IMR-90 (cell line): ENCODE results near the gene TBC1D22A. TPM values are rescaled to one million over a fixed set of nuclear protein-coding genes. Genes with fewer than 3 reads are reported as not detected.
A peak's percentile ranks its signal among the peaks of the same experiment; 100 is the strongest.

ENCODE experiments used
- ATAC-seq: fragments of 200-7000 bp; cut with Tn5 transposase; 2 replicates; pipeline ENCODE4 v1.9.1; 2020; ENCODE audit warnings: low read depth, mild to moderate bottlenecking, moderate library complexity
- BruUV-seq: library from RNA; stranded (reverse); fragments of 400-500 nt; replicated peaks from 2 replicates; lab custom pipeline; 2021; lab: Mats Ljungman, UMichigan
- CTCF ChIA-PET: fragments of 300-600 bp; formaldehyde crosslinking; extraction: SDS; loops from one replicate; lab custom pipeline; 2021; ENCODE audit warnings: antibody characterized with exemption; lab: Yijun Ruan, JAX
- POLR2A ChIA-PET: fragments of 300-600 bp; sonication (Branson Sonifier 250); formaldehyde crosslinking; loops from one replicate; lab custom pipeline; 2022; ENCODE audit warnings: antibody characterized with exemption; ENCODE audit not compliant: unreplicated experiment; lab: Charles Lee
- DNase-seq: peaks from one replicate; pipeline ENCODE4 v3.0.0; 2013
- H2AFZ ChIP-seq: replicated peaks from 2 replicates; pipeline ENCODE3; 2013; ENCODE audit warnings: low read length, mild to moderate bottlenecking; ENCODE audit not compliant: poor library complexity
- H2AK5ac ChIP-seq: 2 replicates; pipeline ENCODE4 v1.6.1; 2013; ENCODE audit warnings: low read depth, low read length, inconsistent platforms
- H2AK9ac ChIP-seq: replicated peaks from 2 replicates; pipeline ENCODE3; 2013; ENCODE audit warnings: mild to moderate bottlenecking, low read depth, low read length, moderate library complexity; ENCODE audit not compliant: poor library complexity
- H2BK120ac ChIP-seq: 2 replicates; pipeline ENCODE4 v1.6.1; 2013; ENCODE audit warnings: low read depth, low read length, inconsistent platforms
- H2BK15ac ChIP-seq: 3 replicates; pipeline ENCODE4 v1.6.1; 2013; ENCODE audit warnings: low read depth, low read length, inconsistent platforms
- H2BK20ac ChIP-seq: 2 replicates; pipeline ENCODE4 v1.6.1; 2013; ENCODE audit warnings: low read depth, mild to moderate bottlenecking, inconsistent platforms, low read length, moderate library complexity
- H2BK5ac ChIP-seq: 2 replicates; pipeline ENCODE4 v1.6.1; 2013; ENCODE audit warnings: mild to moderate bottlenecking, low read depth, low read length, inconsistent platforms; ENCODE audit not compliant: poor library complexity, severe bottlenecking
- H3K14ac ChIP-seq: replicated peaks from 2 replicates; pipeline ENCODE4 v1.6.1; 2013; ENCODE audit warnings: low read depth, low read length, inconsistent platforms
- H3K18ac ChIP-seq: 2 replicates; pipeline ENCODE4 v1.6.1; 2013; ENCODE audit warnings: low read depth, low read length, control low read depth
- H3K23ac ChIP-seq: 2 replicates; pipeline ENCODE4 v1.6.1; 2013; ENCODE audit warnings: low read depth, low read length, inconsistent platforms
- H3K27ac ChIP-seq: 2 replicates; pipeline ENCODE4 v1.5.1; 2013; ENCODE audit warnings: mild to moderate bottlenecking, control low read depth, low read length; ENCODE audit not compliant: insufficient read depth
- H3K27me3 ChIP-seq: 2 replicates; pipeline ENCODE4 v1.6.1; 2013; ENCODE audit warnings: low read length; ENCODE audit not compliant: control insufficient read depth, insufficient read depth
- H3K36me3 ChIP-seq: 2 replicates; pipeline ENCODE4 v1.6.1; 2013; ENCODE audit warnings: low read length, mixed read lengths; ENCODE audit not compliant: control insufficient read depth, insufficient read depth
- H3K4ac ChIP-seq: 2 replicates; pipeline ENCODE4 v1.6.1; 2013; ENCODE audit warnings: low read depth, low read length, inconsistent platforms
- H3K4me1 ChIP-seq: 2 replicates; pipeline ENCODE4 v1.6.1; 2013; ENCODE audit warnings: low read length, mixed read lengths; ENCODE audit not compliant: control insufficient read depth, insufficient read depth
- H3K4me2 ChIP-seq: 2 replicates; pipeline ENCODE4 v1.6.1; 2013; ENCODE audit warnings: low read depth, mild to moderate bottlenecking, control low read depth, low read length, moderate library complexity
- H3K4me3 ChIP-seq: 2 replicates; pipeline ENCODE4 v1.5.1; 2013; ENCODE audit warnings: low read depth, mild to moderate bottlenecking, control low read depth, low read length, moderate library complexity; ENCODE audit not compliant: insufficient read depth
- H3K56ac ChIP-seq: 2 replicates; pipeline ENCODE4 v1.6.1; 2013; ENCODE audit warnings: low read length, inconsistent platforms; ENCODE audit not compliant: insufficient read depth; ENCODE audit errors: extremely low read depth
- H3K79me1 ChIP-seq, 2 experiments: 2 replicates each; pipeline ENCODE4 v1.6.1; 2013; ENCODE audit warnings: low read length in 2 of 2, inconsistent platforms in 1 of 2, low read depth in 1 of 2
- H3K9ac ChIP-seq: 2 replicates; pipeline ENCODE4 v1.6.1; 2013; ENCODE audit warnings: low read depth, low read length, control low read depth
- H3K9me1 ChIP-seq: 2 replicates; pipeline ENCODE4 v1.6.1; 2013; ENCODE audit warnings: low read length, inconsistent platforms; ENCODE audit not compliant: insufficient read depth
- H3K9me3 ChIP-seq: 2 replicates; pipeline ENCODE4 v1.6.1; 2013; ENCODE audit warnings: low read length; ENCODE audit not compliant: control insufficient read depth, insufficient read depth
- H4K20me1 ChIP-seq: 2 replicates; pipeline ENCODE4 v1.6.1; 2013; ENCODE audit warnings: low read length, inconsistent platforms; ENCODE audit not compliant: insufficient read depth
- H4K5ac ChIP-seq: 2 replicates; pipeline ENCODE4 v1.6.1; 2013; ENCODE audit warnings: mild to moderate bottlenecking, low read depth, low read length, control low read depth
- H4K8ac ChIP-seq, 2 experiments: 2 replicates each; pipeline ENCODE4 v1.6.1; 2013; ENCODE audit warnings: low read depth in 2 of 2, low read length in 2 of 2, control low read depth in 1 of 2, inconsistent platforms in 1 of 2
- H4K91ac ChIP-seq: 2 replicates; pipeline ENCODE4 v1.6.1; 2013; ENCODE audit warnings: low read depth, low read length, inconsistent platforms; ENCODE audit not compliant: insufficient read depth
- BHLHE40 ChIP-seq: fragments of 150-350 bp; IDR thresholded peaks from 2 replicates; pipeline ENCODE4 v1.6.1; 2016; ENCODE audit warnings: mild to moderate bottlenecking, low read depth, low read length
- CEBPB ChIP-seq: IDR thresholded peaks from 2 replicates; pipeline ENCODE4 v1.6.1; 2012; ENCODE audit warnings: low read depth, low read length, improper control_type of control experiment
- CHD1 ChIP-seq: IDR thresholded peaks from 2 replicates; pipeline ENCODE4 v1.6.1; 2012; ENCODE audit warnings: low read depth, low read length, improper control_type of control experiment
- CTCF ChIP-seq: conservative IDR thresholded peaks from 2 replicates; pipeline ENCODE4 v1.5.1; 2012; ENCODE audit warnings: mild to moderate bottlenecking, low read depth, low read length, improper control_type of control experiment
- ELK1 ChIP-seq: fragments of 150-350 bp; IDR thresholded peaks from 2 replicates; pipeline ENCODE4 v1.6.1; 2016; ENCODE audit warnings: low read depth, mild to moderate bottlenecking, low read length, moderate library complexity, borderline replicate concordance
- FOS ChIP-seq: fragments of 150-350 bp; IDR thresholded peaks from 2 replicates; pipeline ENCODE4 v1.6.1; 2016; ENCODE audit warnings: low read depth, low read length
- MAFK ChIP-seq: IDR thresholded peaks from 2 replicates; pipeline ENCODE4 v1.6.1; 2012; ENCODE audit warnings: low read depth, low read length, improper control_type of control experiment
- MAZ ChIP-seq: IDR thresholded peaks from 2 replicates; pipeline ENCODE4 v1.6.1; 2012; ENCODE audit warnings: low read depth, mild to moderate bottlenecking, low read length, improper control_type of control experiment, moderate library complexity, borderline replicate concordance
- MXI1 ChIP-seq: IDR thresholded peaks from 2 replicates; pipeline ENCODE4 v1.6.1; 2012; ENCODE audit warnings: low read depth, mild to moderate bottlenecking, low read length, moderate library complexity, borderline replicate concordance
- NFE2L2 ChIP-seq: fragments of 150-350 bp; IDR thresholded peaks from 2 replicates; pipeline ENCODE4 v1.6.1; 2016; ENCODE audit warnings: low read depth, mild to moderate bottlenecking, low read length
- POLR2A ChIP-seq: IDR thresholded peaks from 2 replicates; pipeline ENCODE4 v1.6.1; 2012; ENCODE audit warnings: mild to moderate bottlenecking, low read depth, low read length
- RAD21 ChIP-seq: IDR thresholded peaks from 2 replicates; pipeline ENCODE4 v1.6.1; 2012; ENCODE audit warnings: low read length, improper control_type of control experiment
- RCOR1 ChIP-seq: IDR thresholded peaks from 2 replicates; pipeline ENCODE4 v1.6.1; 2012; ENCODE audit warnings: mild to moderate bottlenecking, low read length, improper control_type of control experiment; ENCODE audit not compliant: insufficient replicate concordance
- RFX5 ChIP-seq: IDR thresholded peaks from 2 replicates; pipeline ENCODE4 v1.8.0; 2012; ENCODE audit warnings: low read depth, mild to moderate bottlenecking, low read length, moderate library complexity
- SMC3 ChIP-seq: fragments of 150-350 bp; IDR thresholded peaks from 2 replicates; pipeline ENCODE4 v1.6.1; 2016; ENCODE audit warnings: low read depth, mild to moderate bottlenecking, antibody characterized with exemption, low read length, moderate library complexity
- USF2 ChIP-seq: fragments of 150-350 bp; IDR thresholded peaks from 2 replicates; pipeline ENCODE4 v1.6.1; 2017; ENCODE audit warnings: mild to moderate bottlenecking, antibody characterized with exemption, low read length, low read depth
- WGBS, 2 experiments: methylation state at CpG; one replicate each; pipeline versions ENCODE4 v1.1.5 to v1.1.7; 2013; ENCODE audit warnings: missing lambda C conversion rate in 2 of 2; ENCODE audit not compliant: insufficient read length in 1 of 2; ENCODE audit errors: extremely low coverage in 2 of 2; 5-methylcytosine and 5-hydroxymethylcytosine counted together
- dilution Hi-C: fragments of 300-500 bp; cut with HindIII; formaldehyde crosslinking; loops from one replicate; pipeline ENCODE4 v1.14.3; 2018; ENCODE audit warnings: low sequenced_read_pairs; ENCODE audit not compliant: unreplicated experiment
- in situ Hi-C: fragments of 300-500 bp; cut with MboI; formaldehyde crosslinking; loops from 3 replicates; pipeline ENCODE4 v1.14.3; 2019; ENCODE audit warnings: low sequenced_read_pairs, inconsistent platforms, mixed read lengths
- intact Hi-C: fragments of 100-400 bp; cut with micrococcal nuclease; formaldehyde crosslinking; loops from 2 replicates; pipeline ENCODE4 v1.10.0; 2022
- polyA plus RNA-seq, 3 experiments: library from polyadenylated mRNA; depleted of rRNA; stranded (reverse); fragments of >200 nt; gene quantifications; 2 replicates each; pipeline ENCODE4 v1.2.3, GENCODE V29; 2012; ENCODE audit warnings: low replicate concordance in 1 of 3
- total RNA-seq: library from RNA; depleted of rRNA; stranded (reverse); fragments of >200 nt; gene quantifications from 2 replicates; pipeline ENCODE4 v1.2.3, GENCODE V29; 2012

Gene TBC1D22A
- total and polyA plus RNA-seq, 2 of the 4 experiments (the other 2 are of a cell fraction), result 9.0 to 16.7 TPM

GRCh38 chr22:46827781-46828180 lies 65.3 kb downstream of the TBC1D22A start:
- TF ChIP-seq CTCF, result no peak
- TF ChIP-seq USF2, result no peak
- TF ChIP-seq CHD1, result no peak
- no peak for TF ChIP-seq RFX5
- TF ChIP-seq MAZ, result no peak
- no peak for TF ChIP-seq RAD21
- TF ChIP-seq POLR2A, result no peak
- TF ChIP-seq MXI1, result no peak
- no peak for TF ChIP-seq SMC3
- no peak for TF ChIP-seq BHLHE40
- no peak for TF ChIP-seq NFE2L2
- no peak for TF ChIP-seq ELK1
- no peak for TF ChIP-seq CEBPB
- no peak for TF ChIP-seq RCOR1
- TF ChIP-seq FOS, result no peak
- TF ChIP-seq MAFK, result no peak

More at GRCh38 chr22:46827781-46828180, 65.3 kb downstream of the TBC1D22A start:
- dilution Hi-C loops (no loop called here), in situ Hi-C loops (no loop called here), intact Hi-C loops (no loop called here)
- Histone ChIP-seq H3K9me1 (peaks cover 35% of the 10 kb centered on the region), H4K8ac (no peak overlapping the region), H3K56ac (no peak overlapping the region), H2AK5ac (peak overlapping the region; percentile 39; the same call in 1 of the 2 replicates), H2BK20ac (no peak overlapping the region), H2BK15ac (no peak overlapping the region), H3K27me3 (no peaks in the 10 kb centered on the region), H2BK5ac (no peak overlapping the region), H2AK9ac (peak overlapping the region; percentile 34), H3K9me3 (no peaks in the 10 kb centered on the region), H3K36me3 (peaks cover 2% of the 10 kb centered on the region; the same call in 1 of the 2 replicates), H3K14ac (no peak overlapping the region), H3K4me3 (no peak overlapping the region), H3K4me2 (no peak overlapping the region), H3K18ac (no peak overlapping the region), H3K23ac (no peak overlapping the region), H4K20me1 (peaks cover 33% of the 10 kb centered on the region; the same call in 1 of the 2 replicates), H3K4me1 (peaks cover 26% of the 10 kb centered on the region), H3K4ac (no peak overlapping the region), H4K5ac (no peak overlapping the region), H3K79me1 (peaks cover 44 to 78% of the 10 kb centered on the region in 2 experiments), H2BK120ac (no peak overlapping the region), H3K9ac (no peak overlapping the region), H2AFZ (no peak overlapping the region), H3K27ac (no peak overlapping the region), H4K91ac (no peak overlapping the region; the same call in 1 of the 2 replicates)
- ChIA-PET POLR2A (no interaction called here), CTCF (interaction anchor here (1.0 to 1.2 kb wide), 3 partner anchors 12 to 29 kb away, joined by 3 to 5 read pairs (median 4); no protein-coding TSS in a partner anchor)
- BruUV-seq, result no TSS peak
- no peak for DNase-seq
- WGBS, 2 experiments, result 98% methylated on average over 8 of the region's 12 CpGs; no CpG with 5 or more reads in 1 of the 2 experiments
- ATAC-seq, result no peak
